GM19035 (cell line): Measurements from ENCODE around the gene PLXNA2.

Source experiments
- ATAC-seq: cut with Tn5 transposase; IDR thresholded peaks from one replicate; pipeline ENCODE4 v1.9.1; 2021; ENCODE audit not compliant: unreplicated experiment

Gene PLXNA2

GRCh38 chr1:208182880-208183645 is 61.1 kb downstream of the PLXNA2 start:
- no peak for ATAC-seq

GRCh38 chr1:208181364-208181763 is 62.8 kb downstream of the PLXNA2 start:
- ATAC-seq, result no peak

- ATAC-seq, result no peak
Measured at GRCh38 chr1:208180421-208180820, 63.8 kb downstream of the PLXNA2 start.

- ATAC-seq, result no peak
Measured at GRCh38 chr1:208179961-208180409, 64.2 kb downstream of the PLXNA2 start.

- no peak for ATAC-seq
Measured at GRCh38 chr1:208179263-208179816, 64.8 kb downstream of the PLXNA2 start.

GRCh38 chr1:208178091-208178529 is 66.1 kb downstream of the PLXNA2 start:
- ATAC-seq, result no peak

GRCh38 chr1:208177656-208178055 is 66.5 kb downstream of the PLXNA2 start:
- ATAC-seq, result peak; percentile 71

- ATAC-seq, result no peak
Measured at GRCh38 chr1:208176649-208177048, 67.5 kb downstream of the PLXNA2 start.

- ATAC-seq, result no peak
Measured at GRCh38 chr1:208175508-208175895, 68.7 kb downstream of the PLXNA2 start.

- ATAC-seq, result no peak
Measured at GRCh38 chr1:208174731-208175507, 69.3 kb downstream of the PLXNA2 start.

GRCh38 chr1:208174200-208174599 is 70.0 kb downstream of the PLXNA2 start:
- no peak for ATAC-seq

GRCh38 chr1:208173749-208174148 is 70.4 kb downstream of the PLXNA2 start:
- no peak for ATAC-seq

- no peak for ATAC-seq
Measured at GRCh38 chr1:208172423-208173145, 71.6 kb downstream of the PLXNA2 start.

GRCh38 chr1:208171616-208172422 is 72.4 kb downstream of the PLXNA2 start:
- ATAC-seq, result no peak

GRCh38 chr1:208170252-208170651 is 73.9 kb downstream of the PLXNA2 start:
- no peak for ATAC-seq

- ATAC-seq, result no peak
Measured at GRCh38 chr1:208169081-208169879, 74.9 kb downstream of the PLXNA2 start.

GRCh38 chr1:208167261-208167869 is 76.8 kb downstream of the PLXNA2 start:
- no peak for ATAC-seq

- no peak for ATAC-seq
Measured at GRCh38 chr1:208166340-208167138, 77.6 kb downstream of the PLXNA2 start.
